Superior temporal gyrus (tissue), 1 donor: ENCODE measurements around the gene THSD7A.

Experiments used
- DNase-seq: peaks from one replicate; pipeline ENCODE4 v3.0.0-alpha.2; 2016; ENCODE audit errors: extremely low spot score

The THSD7A gene

GRCh38 chr7:11810043-11810625 lies 21.9 kb downstream of the THSD7A start:
- DNase-seq = no peak

GRCh38 chr7:11807000-11807399 lies 25.0 kb downstream of the THSD7A start:
- DNase-seq = no peak

DNA sequence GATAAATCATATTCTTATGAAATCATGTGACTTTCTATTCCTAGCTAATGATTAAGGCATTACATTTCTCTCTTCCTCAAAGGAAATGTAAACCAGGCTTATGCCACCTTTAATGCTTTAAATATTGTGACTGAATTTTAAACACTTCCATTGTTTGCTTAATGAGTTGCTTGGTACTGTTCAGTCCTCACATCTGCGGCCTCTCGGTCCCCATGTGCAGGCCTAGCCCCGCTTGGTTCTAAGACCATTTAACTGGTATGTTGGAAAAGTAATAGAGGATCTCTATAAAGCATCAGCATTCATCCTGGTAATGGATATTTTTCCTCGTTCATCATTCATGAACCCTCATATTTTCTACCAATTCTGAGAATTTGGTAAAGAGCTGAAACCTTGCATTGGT lies 27.4 kb downstream of the THSD7A start:
- DNase-seq = no peak

DNA sequence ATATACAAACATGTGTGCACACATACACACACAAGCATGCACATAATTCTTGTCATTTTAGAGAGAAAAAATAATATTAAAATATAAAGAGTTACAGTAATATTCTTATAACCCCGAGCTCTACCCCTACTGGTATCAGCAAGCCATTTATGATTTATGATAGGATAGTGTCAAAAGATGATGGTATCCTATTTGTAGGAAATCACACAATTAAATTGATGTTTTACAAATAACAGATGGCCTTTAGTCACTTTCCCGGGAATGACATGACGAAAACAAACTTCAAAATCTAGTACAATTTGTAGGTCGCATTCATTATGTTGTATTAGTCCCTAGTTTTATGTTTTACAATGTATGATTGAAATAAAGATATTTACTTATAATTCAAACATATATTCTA lies 36.8 kb downstream of the THSD7A start:
- no peak for DNase-seq

DNA sequence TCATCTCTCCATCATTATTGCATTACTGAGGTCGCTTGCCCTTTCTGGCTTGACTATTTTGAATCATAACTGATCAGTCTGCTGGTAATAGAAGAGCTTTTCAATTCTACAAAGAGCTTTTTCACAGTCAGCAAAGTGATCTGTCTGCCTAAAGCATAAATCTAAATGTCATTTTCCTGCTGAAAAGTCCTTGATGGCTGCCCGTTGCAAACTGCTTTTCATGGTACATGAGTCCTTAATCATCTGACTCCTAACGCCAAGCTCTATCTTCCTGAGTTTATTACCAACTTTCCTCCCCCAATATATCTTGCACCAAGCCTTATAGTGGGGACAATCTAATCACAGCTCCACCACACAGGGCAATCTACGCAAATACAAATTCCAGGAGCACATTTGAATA lies 39.8 kb downstream of the THSD7A start:
- DNase-seq = no peak

DNA sequence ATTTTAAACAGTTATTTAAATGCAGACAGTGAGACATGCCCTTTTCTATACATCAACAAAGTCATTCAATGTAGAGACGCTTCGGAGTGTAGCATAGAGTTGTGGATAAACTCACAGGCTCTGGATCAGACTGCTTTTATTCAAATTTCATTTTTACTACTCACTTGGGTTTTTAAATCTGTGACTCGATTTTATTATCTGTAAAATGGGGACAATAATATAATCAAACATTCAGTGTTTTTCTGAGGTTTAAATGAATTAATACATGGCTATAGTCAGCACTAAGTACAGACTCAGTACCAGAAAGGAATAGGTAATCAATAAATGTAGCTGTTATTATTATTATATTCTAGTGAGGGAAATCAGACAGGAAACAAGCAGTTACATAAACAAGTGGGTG lies 43.4 kb downstream of the THSD7A start:
- no peak for DNase-seq

DNA sequence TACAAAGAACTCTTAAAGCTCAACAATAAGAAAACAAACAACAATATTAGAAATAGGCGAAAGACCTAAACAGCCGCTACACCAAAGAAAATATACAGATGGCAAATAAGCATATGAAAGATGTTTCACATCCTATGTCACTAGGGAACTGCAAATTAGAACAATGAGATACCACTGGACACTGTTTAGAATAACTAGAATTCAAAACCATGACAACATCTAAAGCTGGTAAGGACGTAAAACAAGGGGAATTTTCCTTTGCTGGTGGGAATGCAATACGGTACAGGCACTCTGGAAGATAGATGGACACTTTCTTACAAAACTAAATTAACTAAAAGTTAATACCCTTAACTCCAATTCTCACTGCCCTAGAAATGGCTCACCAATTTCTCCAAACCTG lies 44.5 kb downstream of the THSD7A start:
- no peak for DNase-seq

GRCh38 chr7:11786186-11786585 lies 45.8 kb downstream of the THSD7A start:
- DNase-seq = no peak

DNA sequence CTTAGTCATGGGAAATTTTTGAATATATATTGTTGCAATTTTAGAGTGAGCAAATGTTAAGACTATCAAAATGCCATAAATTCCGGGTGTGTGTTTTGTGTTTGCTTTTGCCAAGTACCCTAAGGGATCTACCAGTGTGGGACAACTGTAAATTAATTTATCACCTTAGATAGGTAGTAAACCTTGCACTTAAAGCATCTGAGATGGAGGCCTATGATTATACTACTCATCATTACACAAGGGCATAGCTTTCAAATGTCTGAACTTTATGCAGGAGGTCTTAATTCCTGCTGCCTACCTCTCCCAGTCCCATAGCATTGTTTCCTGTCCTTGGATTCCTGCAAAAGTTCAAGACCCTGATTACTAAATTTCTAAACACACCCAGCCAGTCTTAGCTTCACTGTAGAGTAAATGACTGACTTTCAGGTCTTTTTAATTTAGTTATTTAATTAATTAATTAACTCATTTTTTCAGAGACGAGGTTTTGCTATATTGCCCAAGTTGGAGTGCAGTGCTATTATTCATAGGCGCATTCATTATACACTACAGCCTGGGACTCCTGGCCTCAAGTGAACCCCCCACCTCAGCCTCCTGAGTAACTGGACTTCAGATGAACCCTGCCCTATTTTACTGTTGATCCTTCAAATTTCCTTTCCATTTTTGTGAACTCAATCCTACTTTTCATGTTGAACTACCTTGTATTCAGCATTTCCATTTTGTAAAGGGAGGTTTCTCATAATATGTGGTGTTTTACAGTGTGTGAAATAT lies 47.0 kb downstream of the THSD7A start:
- no peak for DNase-seq

GRCh38 chr7:11779864-11780674 lies 51.9 kb downstream of the THSD7A start:
- DNase-seq = no peak

DNA sequence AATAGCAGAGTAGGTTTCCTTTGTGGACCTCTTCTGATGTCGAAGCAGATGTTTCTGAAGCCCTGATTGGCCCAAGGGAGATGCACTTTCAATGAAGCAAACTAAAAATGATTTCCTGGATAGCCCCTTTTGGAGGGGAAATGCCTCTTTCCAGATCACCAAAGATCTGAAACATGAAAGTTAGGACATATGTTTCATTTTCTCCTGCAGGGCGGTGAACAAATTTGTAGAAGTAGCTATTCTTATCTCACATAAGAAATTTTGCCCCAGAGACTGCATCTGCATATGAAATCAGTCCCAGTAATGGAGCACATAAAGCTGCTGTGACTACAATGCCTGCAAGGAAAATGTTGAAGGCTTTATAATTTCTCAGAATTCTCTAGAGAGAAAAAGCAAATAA lies 56.0 kb downstream of the THSD7A start:
- no peak for DNase-seq

GRCh38 chr7:11775401-11775800 lies 56.6 kb downstream of the THSD7A start:
- no peak for DNase-seq

- no peak for DNase-seq
These were observed 63.7 kb downstream of the THSD7A start for GRCh38 chr7:11768263-11768662.

DNA sequence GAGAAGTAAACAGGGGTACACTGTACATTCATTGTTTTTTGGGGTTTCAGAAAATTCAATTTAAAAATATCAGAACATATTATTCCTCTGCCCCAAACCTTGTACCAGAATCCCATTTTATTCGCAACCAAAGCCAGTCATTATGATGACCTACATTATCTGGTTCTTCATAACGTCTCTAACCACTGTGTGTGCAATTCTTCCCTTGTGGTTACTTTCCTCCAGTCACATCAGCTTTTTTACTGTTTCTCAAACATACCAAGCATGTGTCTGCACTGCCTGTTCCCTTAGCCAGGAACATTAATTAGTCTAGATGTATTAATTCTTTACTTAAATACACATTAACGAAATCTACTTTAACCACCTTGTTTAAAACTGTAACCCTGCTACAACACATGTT lies 64.8 kb downstream of the THSD7A start:
- no peak for DNase-seq

- no peak for DNase-seq
These were observed 71.6 kb downstream of the THSD7A start for GRCh38 chr7:11760372-11760771.

- no peak for DNase-seq
These were observed 73.3 kb downstream of the THSD7A start for GRCh38 chr7:11758627-11759111.

GRCh38 chr7:11757153-11757552 lies 74.8 kb downstream of the THSD7A start:
- DNase-seq = no peak

DNA sequence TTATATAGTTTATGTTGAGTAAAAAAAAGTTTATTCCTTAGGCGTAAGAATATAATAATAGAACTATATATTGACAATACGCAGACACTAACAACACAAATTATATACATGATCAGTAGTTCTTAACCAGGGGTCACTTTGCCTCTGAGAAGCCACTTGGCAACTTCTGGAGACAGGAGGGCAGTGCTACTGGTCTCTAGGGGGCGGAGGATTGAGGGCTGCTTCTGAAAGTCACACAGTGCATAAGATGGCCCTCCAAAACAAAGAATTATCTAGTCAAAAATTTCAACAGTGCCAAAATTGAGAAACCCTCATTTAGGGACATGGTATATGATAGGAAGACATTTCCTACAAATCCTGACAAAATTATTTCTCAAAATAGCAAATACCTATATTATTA lies 77.1 kb downstream of the THSD7A start:
- no peak for DNase-seq

DNA sequence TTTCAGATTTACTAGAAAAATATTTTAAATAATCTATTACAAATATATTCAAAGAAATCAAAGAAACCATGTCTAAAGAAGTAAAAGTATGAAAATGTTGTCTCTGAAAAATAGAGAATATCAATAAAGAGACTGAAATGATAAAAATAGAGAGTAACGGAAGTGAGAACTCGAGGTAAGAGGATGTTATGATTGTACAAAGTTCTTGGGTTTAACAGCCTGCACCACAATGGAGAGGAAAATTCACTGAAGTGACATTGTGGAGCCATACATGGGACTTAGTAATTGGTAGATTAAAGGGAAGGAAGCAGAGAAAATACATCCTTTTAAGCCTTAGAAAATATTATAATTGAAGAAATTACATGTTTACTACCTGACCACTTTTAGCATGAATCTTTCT lies 77.9 kb downstream of the THSD7A start:
- no peak for DNase-seq

DNA sequence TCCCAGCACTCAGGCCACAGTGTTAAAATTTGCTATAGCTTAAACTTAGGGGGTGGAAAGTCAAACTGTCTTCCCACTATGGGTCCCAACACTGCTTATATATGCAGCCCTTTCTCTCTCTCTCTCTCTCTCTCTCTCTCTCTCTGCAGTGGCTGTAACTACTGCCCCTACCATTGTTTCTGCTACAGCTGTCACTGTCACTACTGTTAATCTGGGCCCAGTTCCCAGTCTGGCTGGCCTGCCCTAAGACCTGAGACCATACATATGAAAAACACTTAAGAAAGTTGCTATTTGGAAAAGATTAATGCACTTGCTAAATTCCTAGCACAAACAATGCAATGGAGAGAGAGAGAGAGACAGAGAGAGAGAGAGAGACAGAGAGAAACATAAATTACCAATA lies 78.6 kb downstream of the THSD7A start:
- DNase-seq = no peak

- no peak for DNase-seq
These were observed 80.1 kb downstream of the THSD7A start for GRCh38 chr7:11751807-11752389.

DNA sequence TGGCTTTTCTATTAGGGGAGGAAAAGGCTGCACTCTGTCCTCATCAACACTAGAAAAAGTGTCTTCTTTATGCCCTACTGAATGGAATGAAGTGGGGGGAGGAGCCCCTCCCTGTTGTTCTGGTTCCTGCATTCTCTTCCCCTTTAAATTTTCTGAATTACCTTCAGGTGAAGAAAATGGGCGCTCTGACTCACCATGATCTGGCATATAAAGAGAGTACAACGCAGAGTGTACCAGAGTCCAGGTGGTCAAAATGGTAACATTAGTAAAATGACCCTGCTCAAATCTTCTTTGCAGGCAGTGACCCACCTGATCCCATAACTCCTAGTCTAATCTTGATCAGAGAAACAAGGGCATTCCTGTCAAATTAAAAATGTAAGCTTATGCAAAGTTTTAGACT lies 80.7 kb downstream of the THSD7A start:
- DNase-seq = no peak
